ENCODE results near the gene PALLD.

DNA sequence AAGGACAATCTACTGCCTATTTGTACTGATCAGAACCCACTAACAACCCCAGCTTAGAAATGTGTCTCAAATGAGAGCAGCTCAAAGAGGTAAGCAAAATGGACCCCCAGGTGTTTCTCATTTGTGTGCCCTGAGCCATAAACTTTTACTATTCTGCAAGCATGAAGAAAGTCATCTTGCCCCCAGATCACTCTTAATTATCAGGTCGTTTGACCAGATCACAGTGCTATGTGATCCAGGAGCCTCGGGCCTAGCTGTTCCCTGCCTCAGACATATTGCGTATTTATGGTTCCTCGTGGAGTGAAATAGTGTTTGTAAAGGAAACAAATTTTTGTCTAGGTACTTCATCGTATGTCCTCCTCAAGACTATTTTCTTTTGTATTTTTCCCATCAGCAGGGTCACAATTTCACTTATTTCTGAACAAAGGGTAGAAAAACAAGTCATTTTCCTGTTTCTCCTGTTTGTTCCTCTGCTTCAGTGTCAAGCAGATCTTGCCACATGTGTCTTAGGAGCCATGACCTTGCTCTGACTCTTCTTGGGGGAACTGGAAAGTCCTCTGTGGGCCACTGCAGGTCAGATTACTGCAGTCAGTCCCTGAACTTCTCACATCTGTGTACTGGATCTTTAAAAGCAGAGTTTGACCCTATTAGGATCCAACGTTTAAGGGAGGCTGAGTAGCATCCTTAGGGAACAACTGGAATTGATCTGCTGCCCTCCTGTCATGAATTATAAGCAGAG is 194.9 kb downstream of the PALLD start:
- TF ChIP-seq, protein P1, sequence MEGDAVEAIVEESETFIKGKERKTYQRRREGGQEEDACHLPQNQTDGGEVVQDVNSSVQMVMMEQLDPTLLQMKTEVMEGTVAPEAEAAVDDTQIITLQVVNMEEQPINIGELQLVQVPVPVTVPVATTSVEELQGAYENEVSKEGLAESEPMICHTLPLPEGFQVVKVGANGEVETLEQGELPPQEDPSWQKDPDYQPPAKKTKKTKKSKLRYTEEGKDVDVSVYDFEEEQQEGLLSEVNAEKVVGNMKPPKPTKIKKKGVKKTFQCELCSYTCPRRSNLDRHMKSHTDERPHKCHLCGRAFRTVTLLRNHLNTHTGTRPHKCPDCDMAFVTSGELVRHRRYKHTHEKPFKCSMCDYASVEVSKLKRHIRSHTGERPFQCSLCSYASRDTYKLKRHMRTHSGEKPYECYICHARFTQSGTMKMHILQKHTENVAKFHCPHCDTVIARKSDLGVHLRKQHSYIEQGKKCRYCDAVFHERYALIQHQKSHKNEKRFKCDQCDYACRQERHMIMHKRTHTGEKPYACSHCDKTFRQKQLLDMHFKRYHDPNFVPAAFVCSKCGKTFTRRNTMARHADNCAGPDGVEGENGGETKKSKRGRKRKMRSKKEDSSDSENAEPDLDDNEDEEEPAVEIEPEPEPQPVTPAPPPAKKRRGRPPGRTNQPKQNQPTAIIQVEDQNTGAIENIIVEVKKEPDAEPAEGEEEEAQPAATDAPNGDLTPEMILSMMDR (IDR thresholded peaks at IDR 0.05; ENCODE audit: low read length) = no peak
- no peak for TF ChIP-seq EZH2 (optimal IDR thresholded peaks at IDR 0.05; ENCODE audit: low read depth, low read length)
